Fibroblast of lung (primary cell): Measurements from ENCODE around the gene LPP.

Source experiments
- EZH2 ChIP-seq: IDR thresholded peaks from 2 replicates; pipeline ENCODE4 v1.5.1; 2012; ENCODE audit warnings: low read length, control low read depth, mild to moderate bottlenecking; ENCODE audit errors: missing control alignments
- TF ChIP-seq, protein P1 (sequence below), 2 donors: IDR thresholded peaks in 1 of 2; conservative IDR thresholded peaks in 1 of 2; 1 replicate in 1 of 2; 2 replicates in 1 of 2; pipeline ENCODE4 v1.5.1; 2011 to 2012; ENCODE audit warnings: low read length in 2 of 2, control low read depth in 1 of 2, inconsistent platforms in 1 of 2, low read depth in 1 of 2, mild to moderate bottlenecking in 1 of 2

DNA sequence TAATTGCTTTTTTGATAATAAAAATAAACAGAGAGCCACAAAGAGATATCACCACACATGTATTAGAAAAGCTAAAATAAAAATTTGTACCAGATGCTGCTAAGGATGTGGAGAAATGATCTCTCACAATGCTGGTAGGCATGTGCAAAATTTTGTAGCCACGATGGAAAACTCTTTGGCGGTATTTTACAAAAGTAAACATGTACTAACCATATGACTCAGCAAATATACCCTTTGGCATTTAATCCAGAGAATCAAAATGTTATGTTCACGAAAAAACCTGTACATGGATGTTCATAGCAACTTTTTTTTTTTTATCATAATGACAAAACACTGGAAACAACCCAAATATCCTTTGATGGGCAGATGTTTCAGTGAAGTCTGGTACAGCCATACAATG, 261.2 kb downstream of the LPP start:
- TF ChIP-seq, protein P1, sequence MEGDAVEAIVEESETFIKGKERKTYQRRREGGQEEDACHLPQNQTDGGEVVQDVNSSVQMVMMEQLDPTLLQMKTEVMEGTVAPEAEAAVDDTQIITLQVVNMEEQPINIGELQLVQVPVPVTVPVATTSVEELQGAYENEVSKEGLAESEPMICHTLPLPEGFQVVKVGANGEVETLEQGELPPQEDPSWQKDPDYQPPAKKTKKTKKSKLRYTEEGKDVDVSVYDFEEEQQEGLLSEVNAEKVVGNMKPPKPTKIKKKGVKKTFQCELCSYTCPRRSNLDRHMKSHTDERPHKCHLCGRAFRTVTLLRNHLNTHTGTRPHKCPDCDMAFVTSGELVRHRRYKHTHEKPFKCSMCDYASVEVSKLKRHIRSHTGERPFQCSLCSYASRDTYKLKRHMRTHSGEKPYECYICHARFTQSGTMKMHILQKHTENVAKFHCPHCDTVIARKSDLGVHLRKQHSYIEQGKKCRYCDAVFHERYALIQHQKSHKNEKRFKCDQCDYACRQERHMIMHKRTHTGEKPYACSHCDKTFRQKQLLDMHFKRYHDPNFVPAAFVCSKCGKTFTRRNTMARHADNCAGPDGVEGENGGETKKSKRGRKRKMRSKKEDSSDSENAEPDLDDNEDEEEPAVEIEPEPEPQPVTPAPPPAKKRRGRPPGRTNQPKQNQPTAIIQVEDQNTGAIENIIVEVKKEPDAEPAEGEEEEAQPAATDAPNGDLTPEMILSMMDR (conservative IDR thresholded peaks at IDR 0.05 in 1 of 2, IDR thresholded peaks at IDR 0.05 in 1 of 2; ENCODE audit: low read depth in 1 of 2, low read length in 2 of 2): no peak
- TF ChIP-seq EZH2: no peak
